DOHH2 (cell line): ENCODE measurements around the gene OSCAR.

Experiments used
- H3F3A ChIP-seq: fragments of 200-600 bp; sonication (generic), shearing (Covaris generic); 2 replicates; pipeline ENCODE4 v1.6.0; 2016; ENCODE audit warnings: antibody characterized with exemption, mild to moderate bottlenecking; ENCODE audit not compliant: control insufficient read depth, insufficient read depth
- H3K27ac ChIP-seq: fragments of 200-600 bp; sonication (generic); 2 replicates; pipeline ENCODE4 v1.5.1; 2014; ENCODE audit warnings: low read depth, mild to moderate bottlenecking, low read length, moderate library complexity
- H3K27me3 ChIP-seq: fragments of 200-600 bp; sonication (generic); 2 replicates; pipeline ENCODE4 v1.6.1; 2014; ENCODE audit warnings: mild to moderate bottlenecking, low read length, mixed read lengths; ENCODE audit not compliant: control insufficient read depth
- H3K36me3 ChIP-seq: fragments of 200-600 bp; sonication (generic); 2 replicates; pipeline ENCODE4 v1.6.1; 2014; ENCODE audit warnings: mild to moderate bottlenecking, low read length, moderate library complexity, mixed read lengths; ENCODE audit not compliant: control insufficient read depth
- H3K4me1 ChIP-seq: fragments of 200-600 bp; sonication (generic); 2 replicates; pipeline ENCODE4 v1.6.1; 2014; ENCODE audit warnings: mild to moderate bottlenecking, low read length, mixed read lengths; ENCODE audit not compliant: control insufficient read depth
- H3K4me2 ChIP-seq: fragments of 200-600 bp; sonication (generic); 2 replicates; pipeline ENCODE4 v1.6.0; 2014; ENCODE audit warnings: mild to moderate bottlenecking, low read length, moderate library complexity
- H3K4me3 ChIP-seq: fragments of 200-600 bp; sonication (generic); 2 replicates; pipeline ENCODE4 v1.5.1; 2014; ENCODE audit warnings: mild to moderate bottlenecking, low read length, mixed read lengths
- H3K79me2 ChIP-seq: fragments of 200-600 bp; sonication (generic); 2 replicates; pipeline ENCODE4 v1.6.1; 2014; ENCODE audit warnings: mild to moderate bottlenecking, low read length, mixed read lengths; ENCODE audit not compliant: control insufficient read depth
- H3K9me2 ChIP-seq: fragments of 200-600 bp; sonication (generic); replicated peaks from 2 replicates; pipeline ENCODE4 v1.6.1; 2014; ENCODE audit warnings: mild to moderate bottlenecking, low read length, mixed read lengths; ENCODE audit not compliant: control insufficient read depth
- H3K9me3 ChIP-seq: fragments of 200-600 bp; sonication (generic); 2 replicates; pipeline ENCODE4 v1.6.1; 2014; ENCODE audit warnings: antibody characterized with exemption, low read length, mixed read lengths; ENCODE audit not compliant: control insufficient read depth, insufficient read depth
- H4K20me1 ChIP-seq: fragments of 200-600 bp; sonication (generic); 2 replicates; pipeline ENCODE4 v1.6.0; 2014; ENCODE audit warnings: low read depth, mild to moderate bottlenecking, antibody characterized with exemption, low read length, moderate library complexity; ENCODE audit not compliant: control insufficient read depth, insufficient read depth
- CTCF ChIP-seq: fragments of 200-600 bp; sonication (generic); IDR thresholded peaks from one replicate; pipeline ENCODE4 v1.5.1; 2014; ENCODE audit warnings: antibody characterized with exemption, mild to moderate bottlenecking, low read depth, low read length; ENCODE audit not compliant: poor library complexity, severe bottlenecking
- EZH2phosphoT487 ChIP-seq: fragments of 200-600 bp; sonication (generic); IDR thresholded peaks from 2 replicates; pipeline ENCODE4 v1.6.1; 2017; ENCODE audit warnings: borderline replicate concordance, mild to moderate bottlenecking, antibody characterized with exemption, low read length, moderate library complexity, mixed read lengths

The OSCAR gene

GRCh38 chr19:54136864-54137698, 36.5 kb upstream of the OSCAR start:
- H3K4me1 ChIP-seq, result peaks cover 21% of the 10 kb centered on the region
- 0 out of 2 replicates have a peak, but pooled peaks cover 9% of the 10 kb centered on the region for H4K20me1 ChIP-seq
- H3K4me3 ChIP-seq, result peak overlapping the region; percentile 89
- H3F3A ChIP-seq, result no peaks in the 10 kb centered on the region
- H3K9me3 ChIP-seq, result no peaks in the 10 kb centered on the region
- peak overlapping the region; percentile 88 for H3K4me2 ChIP-seq
- H3K79me2 ChIP-seq, result peaks cover 45% of the 10 kb centered on the region
- peaks cover 37% of the 10 kb centered on the region for H3K36me3 ChIP-seq
- TF ChIP-seq CTCF, result no peak
- TF ChIP-seq EZH2phosphoT487, result no peak
- H3K9me2 ChIP-seq, result no peaks in the 10 kb centered on the region
- H3K27ac ChIP-seq, result peak overlapping the region; percentile 63; the same call in 1 of the 2 replicates
- no peaks in the 10 kb centered on the region for H3K27me3 ChIP-seq

GRCh38 chr19:54136086-54136863, 35.7 kb upstream of the OSCAR start:
- Histone ChIP-seq H3K4me3 (peak overlapping the region; percentile 80), H3K4me1 (peaks cover 21% of the 10 kb centered on the region), H3K9me2 (no peaks in the 10 kb centered on the region), H3F3A (no peaks in the 10 kb centered on the region), H3K27ac (no peak overlapping the region), H3K79me2 (peaks cover 37% of the 10 kb centered on the region), H3K9me3 (no peaks in the 10 kb centered on the region), H4K20me1 (0 out of 2 replicates have a peak, but pooled peaks cover 9% of the 10 kb centered on the region), H3K36me3 (peaks cover 34% of the 10 kb centered on the region), H3K27me3 (no peaks in the 10 kb centered on the region), H3K4me2 (peak overlapping the region; percentile 88)
- TF ChIP-seq CTCF, result no peak
- no peak for TF ChIP-seq EZH2phosphoT487

GRCh38 chr19:54133957-54134590, 33.5 kb upstream of the OSCAR start:
- TF ChIP-seq EZH2phosphoT487 (no peak), CTCF (no peak)
- H3K9me3 ChIP-seq, result no peaks in the 10 kb centered on the region
- no peak overlapping the region for H3K4me2 ChIP-seq
- no peaks in the 10 kb centered on the region for H3K27me3 ChIP-seq
- no peaks in the 10 kb centered on the region for H3K9me2 ChIP-seq
- H3K36me3 ChIP-seq, result peaks cover 28% of the 10 kb centered on the region
- H3F3A ChIP-seq, result no peaks in the 10 kb centered on the region
- H3K27ac ChIP-seq, result no peak overlapping the region
- H3K4me3 ChIP-seq, result no peak overlapping the region
- peaks cover 15% of the 10 kb centered on the region for H3K79me2 ChIP-seq
- peaks cover 18% of the 10 kb centered on the region for H3K4me1 ChIP-seq
- H4K20me1 ChIP-seq, result 0 out of 2 replicates have a peak, but pooled peaks cover 6% of the 10 kb centered on the region
